K562 (cell line): ENCODE results near the gene CSMD2. TPM values are rescaled to one million over a fixed set of nuclear protein-coding genes. Genes with fewer than 3 reads are reported as not detected.

Source experiments
- ATAC-seq: fragments of 200-7000 bp; cut with Tn5 transposase; 3 replicates; pipeline ENCODE4 v1.9.1; 2020; ENCODE audit warnings: moderate library complexity
- BruUV-seq: library from RNA; stranded (reverse); fragments of 400-500 nt; replicated peaks from 2 replicates; lab custom pipeline; 2021; lab: Mats Ljungman, UMichigan
- CTCF ChIA-PET: fragments of 300-600 bp; formaldehyde crosslinking; extraction: SDS; loops from one replicate; lab custom pipeline; 2021; ENCODE audit warnings: low intra/inter-chr PET ratio; lab: Yijun Ruan, JAX
- POLR2A ChIA-PET: fragments of 300-600, 350-650 bp; sonication (Branson Sonifier 250); formaldehyde crosslinking; extraction: SDS; loops from one replicate; lab custom pipeline; 2021; ENCODE audit warnings: antibody characterized with exemption, inconsistent platforms; lab: Yijun Ruan, JAX
- DNase-seq, 4 experiments: peaks; one replicate each; pipeline versions ENCODE4 v3.0.0 to v3.0.0-alpha.2; 2011 to 2018; ENCODE audit warnings: low spot score in 3 of 4, mixed read lengths in 3 of 4; ENCODE audit errors: extremely low read depth in 1 of 4
- FAIRE-seq: peaks from 2 replicates; lab custom pipeline; 2011; peaks lifted over from hg19 to GRCh38; lab: Jason Lieb, UNC
- H2AFZ ChIP-seq: 2 replicates; pipeline ENCODE4 v1.6.0; 2011; ENCODE audit warnings: low read depth, low read length, control low read depth, inconsistent platforms
- H3K27ac ChIP-seq: fragments of 200-600 bp; 3 replicates; pipeline ENCODE4 v1.8.0; 2011; ENCODE audit warnings: low read depth, mild to moderate bottlenecking, control low read depth, inconsistent platforms, low read length, moderate library complexity, mixed read lengths; ENCODE audit errors: extremely low read depth
- H3K27me3 ChIP-seq, 2 experiments: fragments of 300-600 bp in 1 of 2; 2 replicates in 1 of 2; 3 replicates in 1 of 2; pipeline versions ENCODE4 v1.6.0 to v1.8.0; 2011; ENCODE audit warnings: inconsistent platforms in 2 of 2, low read length in 2 of 2, mild to moderate bottlenecking in 1 of 2, mixed read lengths in 1 of 2, moderate library complexity in 1 of 2; ENCODE audit not compliant: control insufficient read depth in 2 of 2, insufficient read depth in 2 of 2
- H3K36me3 ChIP-seq: fragments of 300-600 bp; 3 replicates; pipeline ENCODE4 v1.8.0; 2011; ENCODE audit warnings: mild to moderate bottlenecking, low read length, inconsistent platforms; ENCODE audit not compliant: control insufficient read depth, insufficient read depth
- H3K4me1 ChIP-seq, 2 experiments: fragments of 200-600 bp in 1 of 2; replicated peaks in 1 of 2; 2 replicates in 1 of 2; 3 replicates in 1 of 2; pipeline versions ENCODE4 v1.5.1 to v1.8.0; 2011; ENCODE audit warnings: inconsistent platforms in 2 of 2, low read length in 2 of 2, mild to moderate bottlenecking in 1 of 2, mixed read lengths in 1 of 2, moderate library complexity in 1 of 2; ENCODE audit not compliant: control insufficient read depth in 2 of 2, insufficient read depth in 2 of 2
- H3K4me2 ChIP-seq: 2 replicates; pipeline ENCODE4 v1.6.1; 2011; ENCODE audit warnings: low read length, control low read depth, inconsistent platforms, mixed read lengths; ENCODE audit not compliant: insufficient read depth
- H3K4me3 ChIP-seq: fragments of 200-600 bp; sonication (generic), shearing (Covaris generic); 2 replicates; pipeline ENCODE4 v1.5.1; 2016; ENCODE audit warnings: control low read depth, inconsistent platforms
- H3K79me2 ChIP-seq: fragments of 200-600 bp; 3 replicates; pipeline ENCODE4 v1.8.0; 2011; ENCODE audit warnings: low read length, inconsistent platforms; ENCODE audit not compliant: control insufficient read depth, insufficient read depth
- H3K9ac ChIP-seq, 2 experiments: 2 replicates each; pipeline versions ENCODE4 v1.6.0 to v1.6.1; 2011; ENCODE audit warnings: low read depth in 2 of 2, low read length in 2 of 2, control low read depth in 1 of 2, inconsistent platforms in 1 of 2, mild to moderate bottlenecking in 1 of 2, mixed read lengths in 1 of 2; ENCODE audit not compliant: insufficient read depth in 1 of 2
- H3K9me1 ChIP-seq: one replicate; pipeline ENCODE4 v1.6.0; 2011; ENCODE audit warnings: inconsistent platforms, mild to moderate bottlenecking, low read length, moderate library complexity; ENCODE audit not compliant: control insufficient read depth, insufficient read depth
- H3K9me3 ChIP-seq: replicated peaks from 2 replicates; pipeline ENCODE4 v1.5.1; 2011; ENCODE audit warnings: low read depth, low read length, inconsistent platforms; ENCODE audit not compliant: control insufficient read depth, insufficient read depth
- H4K20me1 ChIP-seq: replicated peaks from 2 replicates; pipeline ENCODE4 v1.6.1; 2011; ENCODE audit warnings: low read length, inconsistent platforms, mixed read lengths; ENCODE audit not compliant: control insufficient read depth, insufficient read depth
- BRF1 ChIP-seq: IDR thresholded peaks from 3 replicates; pipeline ENCODE4 v1.6.1; 2011; ENCODE audit warnings: borderline replicate concordance, mild to moderate bottlenecking; ENCODE audit not compliant: insufficient read length; ENCODE audit errors: extremely low read depth
- BRF2 ChIP-seq: IDR thresholded peaks from 3 replicates; pipeline ENCODE4 v1.6.1; 2011; ENCODE audit warnings: borderline replicate concordance, mild to moderate bottlenecking; ENCODE audit not compliant: insufficient read length, insufficient read depth
- EZH2 ChIP-seq: IDR thresholded peaks from 2 replicates; pipeline ENCODE4 v1.6.1; 2012; ENCODE audit warnings: low read depth, mild to moderate bottlenecking, inconsistent platforms, low read length, borderline replicate concordance
- ZFP36 ChIP-seq: fragments of 150-350 bp; IDR thresholded peaks from 2 replicates; pipeline ENCODE4 v1.6.1; 2018; ENCODE audit warnings: low read length, low read depth; ENCODE audit not compliant: partially characterized antibody
- WGBS: fragments of 100-300 bp; shearing (Covaris generic); methylation state at CpG from one replicate; pipeline ENCODE4 v1.1.6; 2016; ENCODE audit warnings: low coverage, mixed read lengths; ENCODE audit not compliant: insufficient coverage; ENCODE audit errors: missing lambda C conversion rate; 5-methylcytosine and 5-hydroxymethylcytosine counted together
- in situ Hi-C: fragments of 300-500 bp; cut with MboI; formaldehyde crosslinking; loops from 4 replicates; pipeline ENCODE4 v1.15.0; 2018; ENCODE audit warnings: inconsistent platforms, mixed read lengths
- intact Hi-C: fragments of 100-400 bp; cut with micrococcal nuclease; formaldehyde crosslinking; loops from 2 replicates; pipeline ENCODE4 v1.14.2; 2022
- polyA plus RNA-seq, 8 experiments: library from polyadenylated mRNA; depleted of rRNA in 4 of 8; stranded (reverse) in 5 of 8; unstranded in 3 of 8; fragments of >200 nt; fragmentation: Nextera tagmentation in 2 of 8; fragmentation: Illumina TruSeq in 1 of 8; extraction: Ambion mirVana in 2 of 8; extraction: Trizol in 1 of 8; gene quantifications; 2 replicates each; pipeline versions ENCODE4 v1.2.1 to v1.2.3, GENCODE V29; 2011 to 2014; ENCODE audit warnings: inconsistent platforms in 1 of 8, missing spikeins in 1 of 8
- total RNA-seq, 7 experiments: library from RNA; depleted of rRNA in 6 of 7; stranded (reverse); fragments of >200 nt in 6 of 7; fragmentation: Illumina TruSeq in 2 of 7; extraction: Trizol in 2 of 7; gene quantifications; 2 replicates each; pipeline versions ENCODE4 v1.2.1 to v1.2.3, GENCODE V29; 2011 to 2021; ENCODE audit warnings: low replicate concordance in 1 of 7
- TF ChIP-seq, protein P1 (sequence below): fragments of 250-450 bp; sonication (Bioruptor Pico); IDR thresholded peaks from 2 replicates; pipeline ENCODE4 v1.9.0; 2021; ENCODE audit warnings: mild to moderate bottlenecking, inconsistent platforms
- TF ChIP-seq, protein P2 (sequence below): fragments of 450-650 bp; IDR thresholded peaks from 2 replicates; pipeline ENCODE4 v1.6.1; 2016; ENCODE audit warnings: mild to moderate bottlenecking, moderate library complexity

The CSMD2 gene
- total and polyA plus RNA-seq, 9 of the 15 experiments (the other 6 are each of a cell fraction or from before 2014, with no cell fraction given), result not detected

GRCh38 chr1:33916786-33917185 lies 248.2 kb downstream of the CSMD2 start:
- Histone ChIP-seq H3K4me3 (no peak overlapping the region), H3K9me1 (no peaks in the 10 kb centered on the region), H3K79me2 (no peaks in the 10 kb centered on the region), H3K27ac (no peak overlapping the region), H3K36me3 (no peaks in the 10 kb centered on the region), H2AFZ (no peak overlapping the region), H3K9me3 (no peaks in the 10 kb centered on the region), H3K4me1 (peaks cover 0 to 3% of the 10 kb centered on the region in 2 experiments; a peak in 3 of 5 replicates), H3K9ac (no peak overlapping the region), H4K20me1 (peaks cover 2% of the 10 kb centered on the region; the same call in 1 of the 2 replicates), H3K27me3 (no peaks in the 10 kb centered on the region; a peak in 1 of 5 replicates), H3K4me2 (no peak overlapping the region)
- in situ Hi-C loops (no loop called here), intact Hi-C loops (no loop called here)
- no peak for ATAC-seq
- no peak for DNase-seq
- WGBS, result under 1% methylated on average over 11 of the region's 11 CpGs
- CTCF ChIA-PET, result no interaction called here
- FAIRE-seq, result no peak
- no TSS peak for BruUV-seq
- POLR2A ChIA-PET, result no interaction called here
- TF ChIP-seq, protein P1, sequence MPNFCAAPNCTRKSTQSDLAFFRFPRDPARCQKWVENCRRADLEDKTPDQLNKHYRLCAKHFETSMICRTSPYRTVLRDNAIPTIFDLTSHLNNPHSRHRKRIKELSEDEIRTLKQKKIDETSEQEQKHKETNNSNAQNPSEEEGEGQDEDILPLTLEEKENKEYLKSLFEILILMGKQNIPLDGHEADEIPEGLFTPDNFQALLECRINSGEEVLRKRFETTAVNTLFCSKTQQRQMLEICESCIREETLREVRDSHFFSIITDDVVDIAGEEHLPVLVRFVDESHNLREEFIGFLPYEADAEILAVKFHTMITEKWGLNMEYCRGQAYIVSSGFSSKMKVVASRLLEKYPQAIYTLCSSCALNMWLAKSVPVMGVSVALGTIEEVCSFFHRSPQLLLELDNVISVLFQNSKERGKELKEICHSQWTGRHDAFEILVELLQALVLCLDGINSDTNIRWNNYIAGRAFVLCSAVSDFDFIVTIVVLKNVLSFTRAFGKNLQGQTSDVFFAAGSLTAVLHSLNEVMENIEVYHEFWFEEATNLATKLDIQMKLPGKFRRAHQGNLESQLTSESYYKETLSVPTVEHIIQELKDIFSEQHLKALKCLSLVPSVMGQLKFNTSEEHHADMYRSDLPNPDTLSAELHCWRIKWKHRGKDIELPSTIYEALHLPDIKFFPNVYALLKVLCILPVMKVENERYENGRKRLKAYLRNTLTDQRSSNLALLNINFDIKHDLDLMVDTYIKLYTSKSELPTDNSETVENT (CRISPR knock-in tag), result no peak
- TF ChIP-seq EZH2, result no peak
- TF ChIP-seq BRF2, result no peak
- TF ChIP-seq BRF1, result no peak
- no peak for TF ChIP-seq ZFP36
- TF ChIP-seq, protein P2, sequence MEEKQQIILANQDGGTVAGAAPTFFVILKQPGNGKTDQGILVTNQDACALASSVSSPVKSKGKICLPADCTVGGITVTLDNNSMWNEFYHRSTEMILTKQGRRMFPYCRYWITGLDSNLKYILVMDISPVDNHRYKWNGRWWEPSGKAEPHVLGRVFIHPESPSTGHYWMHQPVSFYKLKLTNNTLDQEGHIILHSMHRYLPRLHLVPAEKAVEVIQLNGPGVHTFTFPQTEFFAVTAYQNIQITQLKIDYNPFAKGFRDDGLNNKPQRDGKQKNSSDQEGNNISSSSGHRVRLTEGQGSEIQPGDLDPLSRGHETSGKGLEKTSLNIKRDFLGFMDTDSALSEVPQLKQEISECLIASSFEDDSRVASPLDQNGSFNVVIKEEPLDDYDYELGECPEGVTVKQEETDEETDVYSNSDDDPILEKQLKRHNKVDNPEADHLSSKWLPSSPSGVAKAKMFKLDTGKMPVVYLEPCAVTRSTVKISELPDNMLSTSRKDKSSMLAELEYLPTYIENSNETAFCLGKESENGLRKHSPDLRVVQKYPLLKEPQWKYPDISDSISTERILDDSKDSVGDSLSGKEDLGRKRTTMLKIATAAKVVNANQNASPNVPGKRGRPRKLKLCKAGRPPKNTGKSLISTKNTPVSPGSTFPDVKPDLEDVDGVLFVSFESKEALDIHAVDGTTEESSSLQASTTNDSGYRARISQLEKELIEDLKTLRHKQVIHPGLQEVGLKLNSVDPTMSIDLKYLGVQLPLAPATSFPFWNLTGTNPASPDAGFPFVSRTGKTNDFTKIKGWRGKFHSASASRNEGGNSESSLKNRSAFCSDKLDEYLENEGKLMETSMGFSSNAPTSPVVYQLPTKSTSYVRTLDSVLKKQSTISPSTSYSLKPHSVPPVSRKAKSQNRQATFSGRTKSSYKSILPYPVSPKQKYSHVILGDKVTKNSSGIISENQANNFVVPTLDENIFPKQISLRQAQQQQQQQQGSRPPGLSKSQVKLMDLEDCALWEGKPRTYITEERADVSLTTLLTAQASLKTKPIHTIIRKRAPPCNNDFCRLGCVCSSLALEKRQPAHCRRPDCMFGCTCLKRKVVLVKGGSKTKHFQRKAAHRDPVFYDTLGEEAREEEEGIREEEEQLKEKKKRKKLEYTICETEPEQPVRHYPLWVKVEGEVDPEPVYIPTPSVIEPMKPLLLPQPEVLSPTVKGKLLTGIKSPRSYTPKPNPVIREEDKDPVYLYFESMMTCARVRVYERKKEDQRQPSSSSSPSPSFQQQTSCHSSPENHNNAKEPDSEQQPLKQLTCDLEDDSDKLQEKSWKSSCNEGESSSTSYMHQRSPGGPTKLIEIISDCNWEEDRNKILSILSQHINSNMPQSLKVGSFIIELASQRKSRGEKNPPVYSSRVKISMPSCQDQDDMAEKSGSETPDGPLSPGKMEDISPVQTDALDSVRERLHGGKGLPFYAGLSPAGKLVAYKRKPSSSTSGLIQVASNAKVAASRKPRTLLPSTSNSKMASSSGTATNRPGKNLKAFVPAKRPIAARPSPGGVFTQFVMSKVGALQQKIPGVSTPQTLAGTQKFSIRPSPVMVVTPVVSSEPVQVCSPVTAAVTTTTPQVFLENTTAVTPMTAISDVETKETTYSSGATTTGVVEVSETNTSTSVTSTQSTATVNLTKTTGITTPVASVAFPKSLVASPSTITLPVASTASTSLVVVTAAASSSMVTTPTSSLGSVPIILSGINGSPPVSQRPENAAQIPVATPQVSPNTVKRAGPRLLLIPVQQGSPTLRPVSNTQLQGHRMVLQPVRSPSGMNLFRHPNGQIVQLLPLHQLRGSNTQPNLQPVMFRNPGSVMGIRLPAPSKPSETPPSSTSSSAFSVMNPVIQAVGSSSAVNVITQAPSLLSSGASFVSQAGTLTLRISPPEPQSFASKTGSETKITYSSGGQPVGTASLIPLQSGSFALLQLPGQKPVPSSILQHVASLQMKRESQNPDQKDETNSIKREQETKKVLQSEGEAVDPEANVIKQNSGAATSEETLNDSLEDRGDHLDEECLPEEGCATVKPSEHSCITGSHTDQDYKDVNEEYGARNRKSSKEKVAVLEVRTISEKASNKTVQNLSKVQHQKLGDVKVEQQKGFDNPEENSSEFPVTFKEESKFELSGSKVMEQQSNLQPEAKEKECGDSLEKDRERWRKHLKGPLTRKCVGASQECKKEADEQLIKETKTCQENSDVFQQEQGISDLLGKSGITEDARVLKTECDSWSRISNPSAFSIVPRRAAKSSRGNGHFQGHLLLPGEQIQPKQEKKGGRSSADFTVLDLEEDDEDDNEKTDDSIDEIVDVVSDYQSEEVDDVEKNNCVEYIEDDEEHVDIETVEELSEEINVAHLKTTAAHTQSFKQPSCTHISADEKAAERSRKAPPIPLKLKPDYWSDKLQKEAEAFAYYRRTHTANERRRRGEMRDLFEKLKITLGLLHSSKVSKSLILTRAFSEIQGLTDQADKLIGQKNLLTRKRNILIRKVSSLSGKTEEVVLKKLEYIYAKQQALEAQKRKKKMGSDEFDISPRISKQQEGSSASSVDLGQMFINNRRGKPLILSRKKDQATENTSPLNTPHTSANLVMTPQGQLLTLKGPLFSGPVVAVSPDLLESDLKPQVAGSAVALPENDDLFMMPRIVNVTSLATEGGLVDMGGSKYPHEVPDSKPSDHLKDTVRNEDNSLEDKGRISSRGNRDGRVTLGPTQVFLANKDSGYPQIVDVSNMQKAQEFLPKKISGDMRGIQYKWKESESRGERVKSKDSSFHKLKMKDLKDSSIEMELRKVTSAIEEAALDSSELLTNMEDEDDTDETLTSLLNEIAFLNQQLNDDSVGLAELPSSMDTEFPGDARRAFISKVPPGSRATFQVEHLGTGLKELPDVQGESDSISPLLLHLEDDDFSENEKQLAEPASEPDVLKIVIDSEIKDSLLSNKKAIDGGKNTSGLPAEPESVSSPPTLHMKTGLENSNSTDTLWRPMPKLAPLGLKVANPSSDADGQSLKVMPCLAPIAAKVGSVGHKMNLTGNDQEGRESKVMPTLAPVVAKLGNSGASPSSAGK, result no peak
